Measurements from ENCODE around the gene DEXI.

Gene DEXI

DNA sequence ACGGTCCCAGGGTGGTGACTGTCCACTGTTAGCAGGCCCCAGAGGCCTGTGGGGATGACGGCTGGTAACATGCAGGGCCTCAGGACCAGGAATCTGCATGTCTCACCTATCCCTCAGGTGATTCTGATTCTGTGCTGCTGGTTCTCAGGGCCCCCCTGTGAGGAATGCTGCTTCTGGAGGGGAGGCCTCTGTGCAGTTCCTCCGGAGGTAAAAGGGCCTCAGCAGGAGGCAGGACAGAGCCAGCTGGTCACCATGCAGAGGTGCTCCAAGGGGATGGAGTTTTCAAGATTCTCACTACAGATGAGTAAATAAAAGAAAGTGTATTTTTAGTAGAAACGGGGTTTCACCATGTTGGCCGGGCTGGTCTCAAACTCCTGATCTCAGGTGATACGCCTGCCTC is 35.9 kb upstream of the DEXI start:
- DNase-seq (ENCODE audit: low spot score), result no peak
- TF ChIP-seq, protein P1, sequence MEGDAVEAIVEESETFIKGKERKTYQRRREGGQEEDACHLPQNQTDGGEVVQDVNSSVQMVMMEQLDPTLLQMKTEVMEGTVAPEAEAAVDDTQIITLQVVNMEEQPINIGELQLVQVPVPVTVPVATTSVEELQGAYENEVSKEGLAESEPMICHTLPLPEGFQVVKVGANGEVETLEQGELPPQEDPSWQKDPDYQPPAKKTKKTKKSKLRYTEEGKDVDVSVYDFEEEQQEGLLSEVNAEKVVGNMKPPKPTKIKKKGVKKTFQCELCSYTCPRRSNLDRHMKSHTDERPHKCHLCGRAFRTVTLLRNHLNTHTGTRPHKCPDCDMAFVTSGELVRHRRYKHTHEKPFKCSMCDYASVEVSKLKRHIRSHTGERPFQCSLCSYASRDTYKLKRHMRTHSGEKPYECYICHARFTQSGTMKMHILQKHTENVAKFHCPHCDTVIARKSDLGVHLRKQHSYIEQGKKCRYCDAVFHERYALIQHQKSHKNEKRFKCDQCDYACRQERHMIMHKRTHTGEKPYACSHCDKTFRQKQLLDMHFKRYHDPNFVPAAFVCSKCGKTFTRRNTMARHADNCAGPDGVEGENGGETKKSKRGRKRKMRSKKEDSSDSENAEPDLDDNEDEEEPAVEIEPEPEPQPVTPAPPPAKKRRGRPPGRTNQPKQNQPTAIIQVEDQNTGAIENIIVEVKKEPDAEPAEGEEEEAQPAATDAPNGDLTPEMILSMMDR (IDR thresholded peaks at IDR 0.05; ENCODE audit: extremely low read depth, missing control alignments), result no peak

DNA sequence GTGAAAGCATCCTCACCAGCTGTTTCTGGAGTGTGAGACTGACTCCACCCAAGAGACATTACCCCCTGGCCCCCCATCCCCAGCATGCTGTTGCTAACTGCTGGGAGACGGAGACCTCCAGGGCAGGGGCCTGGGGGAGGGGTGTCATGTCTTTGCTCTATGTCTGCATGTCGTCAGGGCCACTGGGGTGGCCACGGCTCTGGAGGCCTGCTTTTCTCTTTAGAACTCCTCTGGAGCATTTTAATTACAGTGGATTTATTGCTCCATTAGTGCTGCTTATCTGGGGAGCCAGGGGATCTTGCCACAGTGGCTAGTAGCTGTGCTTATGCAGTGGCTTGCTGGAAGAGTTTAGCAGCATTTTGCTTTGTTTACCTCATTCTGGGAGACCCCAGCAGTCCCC is 34.4 kb upstream of the DEXI start:
- no peak for DNase-seq (ENCODE audit: low spot score)
- TF ChIP-seq, protein P1 (IDR thresholded peaks at IDR 0.05; ENCODE audit: extremely low read depth, missing control alignments), result no peak

DNA sequence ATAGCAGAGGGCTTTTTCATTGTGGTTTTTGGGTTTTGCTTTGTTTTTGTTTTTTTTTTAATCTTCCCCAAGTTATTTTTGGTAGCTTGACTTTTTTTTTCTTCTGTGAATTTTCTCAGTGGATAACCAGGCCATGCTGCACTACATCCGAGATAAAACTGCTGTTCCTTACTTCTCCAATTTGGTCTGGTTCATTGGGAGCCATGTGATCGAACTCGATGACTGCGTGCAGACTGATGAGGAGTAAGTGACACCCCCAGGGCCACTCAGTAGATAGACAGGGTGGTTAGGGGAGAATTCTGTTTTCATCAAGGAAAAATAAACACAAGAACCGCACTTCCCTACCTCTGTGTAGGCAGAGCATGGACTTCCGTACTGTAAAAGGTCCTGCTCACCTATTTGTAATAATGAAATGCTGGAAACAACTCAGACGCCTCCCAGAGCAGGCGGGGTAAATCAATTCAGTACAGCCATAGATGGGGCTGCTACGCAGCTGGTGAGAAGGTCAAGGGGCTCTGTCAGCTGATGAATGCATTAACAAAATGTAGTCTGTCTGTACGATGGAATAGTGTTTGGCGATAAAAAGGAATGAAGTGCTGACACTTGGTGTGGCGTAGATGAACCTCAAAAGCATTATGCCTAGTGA is 30.7 kb upstream of the DEXI start:
- TF ChIP-seq, protein P1 (IDR thresholded peaks at IDR 0.05; ENCODE audit: extremely low read depth, missing control alignments), result no peak
- no peak for DNase-seq (ENCODE audit: low spot score)

DNA sequence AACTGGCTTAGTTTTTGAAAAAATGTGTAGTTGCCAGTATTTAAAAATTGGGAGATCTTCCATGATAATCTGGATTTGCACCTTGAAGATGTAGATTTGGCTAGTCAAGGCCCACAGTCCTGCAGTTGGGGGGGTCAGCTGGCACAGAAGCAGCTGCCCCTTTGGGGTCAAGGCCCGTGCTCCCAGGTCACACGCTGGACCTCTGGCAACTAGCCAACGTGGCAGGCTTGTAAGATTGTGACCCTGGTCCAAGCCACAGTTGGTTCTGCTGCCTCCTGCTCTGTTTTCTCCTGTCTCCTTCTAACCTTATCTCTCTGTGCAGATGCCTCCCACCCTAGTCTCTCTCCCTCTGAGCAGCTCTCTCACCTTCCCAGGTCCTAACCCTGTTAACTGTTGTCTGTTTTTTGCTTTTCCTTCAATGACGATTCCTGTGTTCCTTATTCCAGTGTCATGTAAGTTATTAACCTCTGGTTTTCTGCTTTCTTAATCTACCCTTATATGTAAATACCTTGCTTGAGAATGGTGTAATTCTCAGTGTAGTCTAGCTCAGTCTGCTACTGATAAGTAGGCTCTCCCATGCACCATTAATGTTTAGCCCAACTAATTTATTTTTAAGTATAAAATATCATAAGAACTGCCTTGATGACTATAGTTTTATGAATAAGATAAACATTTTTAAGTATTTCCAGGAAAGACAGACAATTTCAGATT is 30.0 kb upstream of the DEXI start:
- no peak for DNase-seq (ENCODE audit: low spot score)
- TF ChIP-seq, protein P1 (IDR thresholded peaks at IDR 0.05; ENCODE audit: extremely low read depth, missing control alignments), result no peak

DNA sequence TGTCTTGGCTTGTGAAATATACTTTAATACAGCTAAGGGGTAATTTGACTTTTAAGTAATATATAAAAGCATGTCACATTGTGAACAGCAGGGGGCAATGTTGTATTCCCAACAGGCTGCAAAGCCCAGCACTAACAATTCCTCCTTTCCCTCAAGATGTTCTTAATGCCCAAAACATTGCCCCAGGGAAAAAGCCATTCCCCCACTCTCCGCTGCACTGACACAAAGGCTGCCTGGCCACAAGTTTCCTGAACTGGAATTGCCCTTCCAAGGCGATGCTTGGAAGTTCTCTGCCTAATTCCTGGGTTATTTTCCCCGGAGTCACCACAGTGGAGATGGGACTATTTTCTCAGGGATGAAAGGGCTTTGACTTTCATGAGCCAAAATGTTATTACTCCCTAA is 29.3 kb upstream of the DEXI start:
- DNase-seq (ENCODE audit: low spot score), result peak; percentile 27
- TF ChIP-seq, protein P1 (IDR thresholded peaks at IDR 0.05; ENCODE audit: extremely low read depth, missing control alignments), result peak; percentile 32

DNA sequence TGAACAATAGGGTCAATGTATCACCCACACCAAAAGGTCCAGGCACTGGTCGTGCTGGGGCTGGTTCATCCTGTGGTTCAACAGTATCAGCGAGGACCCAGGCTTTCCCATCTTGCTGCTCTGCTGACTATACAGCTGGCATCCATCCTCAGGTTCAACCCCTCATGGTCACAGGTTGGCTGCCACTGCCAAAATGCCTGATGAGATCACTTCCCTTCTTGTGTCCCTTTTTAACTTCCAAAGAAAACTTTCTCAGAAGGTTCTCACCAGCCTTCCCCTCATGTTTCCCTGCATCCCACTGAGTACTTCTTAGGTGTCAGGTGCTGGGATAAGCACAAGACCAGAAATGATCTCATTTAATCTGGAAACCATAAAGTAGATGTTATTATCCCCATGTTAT is 27.8 kb upstream of the DEXI start:
- TF ChIP-seq, protein P1 (IDR thresholded peaks at IDR 0.05; ENCODE audit: extremely low read depth, missing control alignments), result no peak
- DNase-seq (ENCODE audit: low spot score), result no peak

DNA sequence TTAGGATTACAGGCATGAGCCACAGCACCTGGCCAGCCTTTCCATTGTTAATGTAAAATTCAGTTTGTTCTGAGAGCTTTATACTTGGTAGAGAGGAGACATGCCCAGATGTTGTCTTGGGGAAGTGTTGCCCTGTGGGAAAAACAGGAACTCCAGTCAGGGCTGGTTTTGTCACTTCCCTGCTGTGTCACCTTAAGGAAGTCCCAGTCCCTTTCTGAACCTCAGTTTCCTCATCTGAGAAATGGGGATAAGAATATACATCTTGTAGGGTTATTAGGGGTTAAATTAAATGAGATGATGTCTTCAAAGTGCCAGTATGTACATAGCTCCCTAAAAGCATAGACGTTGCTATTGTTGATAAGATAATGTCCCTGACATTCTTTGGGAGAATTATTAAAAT is 27.3 kb upstream of the DEXI start:
- TF ChIP-seq, protein P1 (IDR thresholded peaks at IDR 0.05; ENCODE audit: extremely low read depth, missing control alignments), result no peak
- DNase-seq (ENCODE audit: low spot score), result no peak

Data from GM20000 (cell line).